Measurements from ENCODE around the gene GRB2. TPM values are rescaled to one million over a fixed set of nuclear protein-coding genes. Genes with fewer than 3 reads are reported as not detected.
"Not testable (repeated sequence)": the region's sequence is repeated elsewhere in the genome, so short reads cannot be mapped to it uniquely, and the experiment has no call there.

GRB2 gene
- total and polyA plus RNA-seq, 8 donors: 18.5 to 64.7 (median 30.8) TPM

- Histone ChIP-seq H3K4me1 (no peaks in the 10 kb centered on the region), H3K9me3 (no peaks in the 10 kb centered on the region), H3K36me3 (no peaks in the 10 kb centered on the region), H3K4me3 (no peak overlapping the region), H3K27me3 (no peaks in the 10 kb centered on the region), H3K27ac (no peak overlapping the region)
- ATAC-seq (peak in 2 of 4 donors; percentile 17 to 50), FAIRE-seq (no peak), DNase-seq (no peak)
- TF ChIP-seq CTCF (IDR thresholded peaks at IDR 0.05): no peak
- WGBS, 2 donors: 80 to 82% methylated on average over 17 of the region's 17 CpGs
- intact Hi-C loops (cut with DNase I): no loop called here
These were observed 103.8 kb downstream of the GRB2 start for GRCh38 chr17:75301502-75302206.

GRCh38 chr17:75301049-75301448 is 104.4 kb downstream of the GRB2 start:
- Histone ChIP-seq H3K27me3 (no peaks in the 10 kb centered on the region), H3K36me3 (no peaks in the 10 kb centered on the region), H3K4me1 (no peaks in the 10 kb centered on the region), H3K27ac (no peak overlapping the region), H3K9me3 (no peaks in the 10 kb centered on the region), H3K4me3 (no peak overlapping the region)
- intact Hi-C loops (cut with DNase I): no loop called here
- 64 to 73% methylated on average over 9 of the region's 9 CpGs for WGBS, 2 donors
- no peak for TF ChIP-seq CTCF (IDR thresholded peaks at IDR 0.05)
- ATAC-seq (peak in 2 of 4 donors; percentile 43 to 63), DNase-seq (no peak), FAIRE-seq (no peak)

- no peaks in the 10 kb centered on the region for H3K27me3 ChIP-seq
- intact Hi-C loops (cut with DNase I): no loop called here
- no peaks in the 10 kb centered on the region for H3K9me3 ChIP-seq
- H3K4me1 ChIP-seq: no peaks in the 10 kb centered on the region
- TF ChIP-seq CTCF (IDR thresholded peaks at IDR 0.05): no peak
- no peaks in the 10 kb centered on the region for H3K36me3 ChIP-seq
- FAIRE-seq (no peak), DNase-seq (no peak), ATAC-seq (no peak)
- H3K27ac ChIP-seq: no peak overlapping the region
- H3K4me3 ChIP-seq: no peak overlapping the region
- 71% methylated on average over 7 of the region's 7 CpGs for WGBS, 2 donors
These were observed 105.2 kb downstream of the GRB2 start for GRCh38 chr17:75300280-75300679.

GRCh38 chr17:75295201-75296158 is 110.0 kb downstream of the GRB2 start:
- DNase-seq (no peak), ATAC-seq (peak in 2 of 4 donors; percentile 61 to 75), FAIRE-seq (no peak)
- Histone ChIP-seq H3K36me3 (no peaks in the 10 kb centered on the region), H3K4me1 (no peaks in the 10 kb centered on the region), H3K9me3 (no peaks in the 10 kb centered on the region), H3K4me3 (no peak overlapping the region), H3K27me3 (no peaks in the 10 kb centered on the region), H3K27ac (peak overlapping the region in 2 of 4 donors; percentile 57 to 68)
- TF ChIP-seq CTCF (IDR thresholded peaks at IDR 0.05): no peak
- intact Hi-C loops (cut with DNase I): no loop called here
- 84 to 89% methylated on average over 8 of the region's 8 CpGs for WGBS, 2 donors

- H3K9me3 ChIP-seq; H3K4me3 ChIP-seq; DNase-seq; H3K36me3 ChIP-seq; FAIRE-seq; H3K4me1 ChIP-seq; H3K27me3 ChIP-seq; intact Hi-C loops (cut with DNase I); ATAC-seq: not testable (repeated sequence)
- peak overlapping the region in 1 of 4 donors; percentile 17 for H3K27ac ChIP-seq
- whole genome bisulfite sequencing, 2 donors: 71 to 80% methylated on average over 16 of the region's 16 CpGs
These were observed 112.5 kb downstream of the GRB2 start for GRCh38 chr17:75292810-75293448.

All from pancreas (tissue), 10 donors.